Measurements from ENCODE around the gene CFAP221. TPM values are rescaled to one million over a fixed set of nuclear protein-coding genes. Genes with fewer than 3 reads are reported as not detected.

Gene CFAP221
- total and polyA plus RNA-seq, 10 of the 15 experiments (the other 5 are each of a cell fraction or from before 2014, with no cell fraction given): not detected

GRCh38 chr2:119659601-119660342, 115.5 kb downstream of the CFAP221 start:
- ATAC-seq: peak; percentile 75
- DNase-seq (ENCODE audit: low read depth, low spot score): no peak
- Histone ChIP-seq H3K36me3 (ENCODE audit: control insufficient read depth in 2 of 2, insufficient read depth in 2 of 2, low read length in 1 of 2) (no peaks in the 10 kb centered on the region), H3K4me2 (ENCODE audit: control insufficient read depth, insufficient read depth) (no peak overlapping the region), H4K20me1 (ENCODE audit: control insufficient read depth, insufficient read depth) (no peaks in the 10 kb centered on the region), H3K79me2 (ENCODE audit: control insufficient read depth, insufficient read depth, low read length) (no peaks in the 10 kb centered on the region), H3K27ac (ENCODE audit: control insufficient read depth, insufficient read depth) (no peak overlapping the region), H3K4me3 (no peak overlapping the region), H3K27me3 (replicated peaks in 1 of 2; ENCODE audit: control insufficient read depth in 2 of 2, insufficient read depth in 2 of 2, low read length in 1 of 2) (no peaks in the 10 kb centered on the region; a peak in 1 of 4 replicates), H3K9ac (ENCODE audit: control insufficient read depth, insufficient read depth, low read length) (no peak overlapping the region), H2AFZ (ENCODE audit: control insufficient read depth, low read depth, low read length) (no peak overlapping the region), H3K4me1 (ENCODE audit: control insufficient read depth, insufficient read depth, low read length) (no peaks in the 10 kb centered on the region), H3K9me3 (replicated peaks; ENCODE audit: control insufficient read depth, insufficient read depth, low read length) (no peaks in the 10 kb centered on the region)
- ChIA-PET CTCF (interaction anchor here (0.6 to 6.8 kb wide), 3 partner anchors 12 to 402 kb away, joined by 4 to 80 read pairs (median 4); no protein-coding TSS in a partner anchor), SMC1A (ENCODE audit: uncharacterized antibody, unreplicated experiment) (interaction anchor here (2.7 kb wide), 1 partner anchor 18 kb away, joined by 16 read pairs; no protein-coding TSS in a partner anchor), RAD21 (ENCODE audit: unreplicated experiment) (no interaction called here), POLR2A (no interaction called here)
- intact Hi-C loops (cut with micrococcal nuclease; ENCODE audit: unreplicated experiment) (loop anchor here (1.0 to 2.0 kb wide), 3 partner anchors 18 to 251 kb away; no protein-coding TSS in a partner anchor), in situ Hi-C loops (cut with MboI) (loop anchor here (5.0 kb wide), 1 partner anchor 247 kb away; no protein-coding TSS in a partner anchor)
- peak; percentile 44 for FAIRE-seq
- no TSS peak for BruUV-seq (replicated peaks)
- under 1% methylated on average over 8 of the region's 8 CpGs for WGBS (ENCODE audit: insufficient coverage, insufficient replicate concordance, low lambda C conversion rate, missing lambda C conversion rate)
- TF ChIP-seq BHLHE40 (IDR thresholded peaks at IDR 0.05; ENCODE audit: borderline replicate concordance in 1 of 2, low read depth in 2 of 2, low read length in 1 of 2): no peak
- peak; percentile 84 for TF ChIP-seq NR2F1 (conservative IDR thresholded peaks at IDR 0.05)
- no peak for TF ChIP-seq MAX (IDR thresholded peaks at IDR 0.05; ENCODE audit: low read depth, low read length)
- no peak for TF ChIP-seq PBX3 (IDR thresholded peaks at IDR 0.05; ENCODE audit: insufficient replicate concordance, low read depth, low read length)
- TF ChIP-seq BACH1 (IDR thresholded peaks at IDR 0.05; ENCODE audit: borderline replicate concordance): no peak
- TF ChIP-seq RAD21 (IDR thresholded peaks at IDR 0.05; ENCODE audit: insufficient read depth, low read depth, low read length): peak; percentile 76
- TF ChIP-seq SMC3 (IDR thresholded peaks at IDR 0.05; ENCODE audit: borderline replicate concordance, low read length): peak; percentile 77
- peak; percentile 78 to 85 (median 84) for TF ChIP-seq CTCF (IDR thresholded peaks at IDR 0.05 in 2 of 3, conservative IDR thresholded peaks at IDR 0.05 in 1 of 3; ENCODE audit: control insufficient read depth in 2 of 3, extremely low read depth in 1 of 3, insufficient read depth in 1 of 3, low read depth in 3 of 3, low read length in 3 of 3)
